ENCODE data around the gene KAT8. TPM values are rescaled to one million over a fixed set of nuclear protein-coding genes. Genes with fewer than 3 reads are reported as not detected.

Gene KAT8
- total and polyA plus RNA-seq, 4 donors: 15.9 to 37.4 (median 19.6) TPM

- no peaks in the 10 kb centered on the region for H3K27me3 ChIP-seq (ENCODE audit: control insufficient read depth in 4 of 4, insufficient read depth in 4 of 4, low read length in 3 of 4)
- peak within 1 kb of the TSS; percentile 86 to 96 for H3K27ac ChIP-seq (ENCODE audit: low read depth in 1 of 2, low read length in 2 of 2)
- peaks cover 0 to 10% (median 6%) of the 10 kb centered on the region in 4 donors for H3K36me3 ChIP-seq (ENCODE audit: control insufficient read depth in 4 of 4, insufficient read depth in 3 of 4, low read depth in 1 of 4, low read length in 3 of 4)
- WGBS: 4% methylated on average over 68 of the region's 68 CpGs
- H3K4me3 ChIP-seq (ENCODE audit: low read depth in 1 of 3, low read length in 3 of 3): peak within 1 kb of the TSS; percentile 53 to 91 (median 61)
- no peaks in the 10 kb centered on the region for H3K9me3 ChIP-seq (ENCODE audit: control insufficient read depth in 4 of 4, low read length in 3 of 4)
- peak within 1 kb of the TSS; percentile 34 to 72 for H3K9ac ChIP-seq (ENCODE audit: low read depth in 1 of 2, low read length in 2 of 2)
- peak; percentile 68 for DNase-seq (ENCODE audit: low spot score)
- TF ChIP-seq EGR1 (IDR thresholded peaks at IDR 0.05; ENCODE audit: low read depth in 2 of 2): peak; percentile 53 to 74
- peak in 1 of 2 donors; percentile 11 for TF ChIP-seq GABPA (IDR thresholded peaks at IDR 0.05 in 1 of 2, conservative IDR thresholded peaks at IDR 0.05 in 1 of 2)
- TF ChIP-seq RAD21 (IDR thresholded peaks at IDR 0.05): no peak
- H3K4me1 ChIP-seq (ENCODE audit: control insufficient read depth in 4 of 4, insufficient read depth in 4 of 4, low read length in 3 of 4): peaks cover 13 to 48% (median 33%) of the 10 kb centered on the region in 4 donors
These were observed 9.2 kb upstream of the KAT8 start, which contains the start of gene BCKDK for GRCh38 chr16:31108035-31108793. Gene BCKDK (plus strand): TSS chr16:31108386. CDS start chr16:31109224, 838 bp downstream.

GRCh38 chr16:31108794-31109558 lies 8.5 kb upstream of the KAT8 start:
- Histone ChIP-seq H3K27me3 (ENCODE audit: control insufficient read depth in 4 of 4, insufficient read depth in 4 of 4, low read length in 3 of 4) (no peaks in the 10 kb centered on the region), H3K4me3 (ENCODE audit: low read depth in 1 of 3, low read length in 3 of 3) (peak overlapping the region; percentile 53 to 91 (median 61)), H3K9me3 (ENCODE audit: control insufficient read depth in 4 of 4, low read length in 3 of 4) (no peaks in the 10 kb centered on the region), H3K4me1 (ENCODE audit: control insufficient read depth in 4 of 4, insufficient read depth in 4 of 4, low read length in 3 of 4) (peaks cover 20 to 55% (median 40%) of the 10 kb centered on the region in 4 donors), H3K27ac (ENCODE audit: low read depth in 1 of 2, low read length in 2 of 2) (peak overlapping the region; percentile 86 to 96), H3K9ac (ENCODE audit: low read depth in 1 of 2, low read length in 2 of 2) (peak overlapping the region; percentile 34 to 72), H3K36me3 (ENCODE audit: control insufficient read depth in 4 of 4, insufficient read depth in 3 of 4, low read depth in 1 of 4, low read length in 3 of 4) (peaks cover 0 to 10% (median 6%) of the 10 kb centered on the region in 4 donors)
- WGBS: 53% methylated on average over 57 of the region's 57 CpGs
- no peak for TF ChIP-seq YY1 (IDR thresholded peaks at IDR 0.05)
- no peak for TF ChIP-seq RXRA (IDR thresholded peaks at IDR 0.05)
- TF ChIP-seq EGR1 (IDR thresholded peaks at IDR 0.05; ENCODE audit: low read depth in 2 of 2): no peak
- no peak for TF ChIP-seq GABPA (IDR thresholded peaks at IDR 0.05 in 1 of 2, conservative IDR thresholded peaks at IDR 0.05 in 1 of 2)
- TF ChIP-seq HNF4G (IDR thresholded peaks at IDR 0.05): no peak
- no peak for TF ChIP-seq TAF1 (conservative IDR thresholded peaks at IDR 0.05)
- TF ChIP-seq FOXA2 (IDR thresholded peaks at IDR 0.05): no peak
- TF ChIP-seq, protein P1, sequence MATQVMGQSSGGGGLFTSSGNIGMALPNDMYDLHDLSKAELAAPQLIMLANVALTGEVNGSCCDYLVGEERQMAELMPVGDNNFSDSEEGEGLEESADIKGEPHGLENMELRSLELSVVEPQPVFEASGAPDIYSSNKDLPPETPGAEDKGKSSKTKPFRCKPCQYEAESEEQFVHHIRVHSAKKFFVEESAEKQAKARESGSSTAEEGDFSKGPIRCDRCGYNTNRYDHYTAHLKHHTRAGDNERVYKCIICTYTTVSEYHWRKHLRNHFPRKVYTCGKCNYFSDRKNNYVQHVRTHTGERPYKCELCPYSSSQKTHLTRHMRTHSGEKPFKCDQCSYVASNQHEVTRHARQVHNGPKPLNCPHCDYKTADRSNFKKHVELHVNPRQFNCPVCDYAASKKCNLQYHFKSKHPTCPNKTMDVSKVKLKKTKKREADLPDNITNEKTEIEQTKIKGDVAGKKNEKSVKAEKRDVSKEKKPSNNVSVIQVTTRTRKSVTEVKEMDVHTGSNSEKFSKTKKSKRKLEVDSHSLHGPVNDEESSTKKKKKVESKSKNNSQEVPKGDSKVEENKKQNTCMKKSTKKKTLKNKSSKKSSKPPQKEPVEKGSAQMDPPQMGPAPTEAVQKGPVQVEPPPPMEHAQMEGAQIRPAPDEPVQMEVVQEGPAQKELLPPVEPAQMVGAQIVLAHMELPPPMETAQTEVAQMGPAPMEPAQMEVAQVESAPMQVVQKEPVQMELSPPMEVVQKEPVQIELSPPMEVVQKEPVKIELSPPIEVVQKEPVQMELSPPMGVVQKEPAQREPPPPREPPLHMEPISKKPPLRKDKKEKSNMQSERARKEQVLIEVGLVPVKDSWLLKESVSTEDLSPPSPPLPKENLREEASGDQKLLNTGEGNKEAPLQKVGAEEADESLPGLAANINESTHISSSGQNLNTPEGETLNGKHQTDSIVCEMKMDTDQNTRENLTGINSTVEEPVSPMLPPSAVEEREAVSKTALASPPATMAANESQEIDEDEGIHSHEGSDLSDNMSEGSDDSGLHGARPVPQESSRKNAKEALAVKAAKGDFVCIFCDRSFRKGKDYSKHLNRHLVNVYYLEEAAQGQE (IDR thresholded peaks at IDR 0.05): no peak
- no peak for TF ChIP-seq RAD21 (IDR thresholded peaks at IDR 0.05)
- TF ChIP-seq FOXA1 (IDR thresholded peaks at IDR 0.05): no peak
- TF ChIP-seq, protein P2, sequence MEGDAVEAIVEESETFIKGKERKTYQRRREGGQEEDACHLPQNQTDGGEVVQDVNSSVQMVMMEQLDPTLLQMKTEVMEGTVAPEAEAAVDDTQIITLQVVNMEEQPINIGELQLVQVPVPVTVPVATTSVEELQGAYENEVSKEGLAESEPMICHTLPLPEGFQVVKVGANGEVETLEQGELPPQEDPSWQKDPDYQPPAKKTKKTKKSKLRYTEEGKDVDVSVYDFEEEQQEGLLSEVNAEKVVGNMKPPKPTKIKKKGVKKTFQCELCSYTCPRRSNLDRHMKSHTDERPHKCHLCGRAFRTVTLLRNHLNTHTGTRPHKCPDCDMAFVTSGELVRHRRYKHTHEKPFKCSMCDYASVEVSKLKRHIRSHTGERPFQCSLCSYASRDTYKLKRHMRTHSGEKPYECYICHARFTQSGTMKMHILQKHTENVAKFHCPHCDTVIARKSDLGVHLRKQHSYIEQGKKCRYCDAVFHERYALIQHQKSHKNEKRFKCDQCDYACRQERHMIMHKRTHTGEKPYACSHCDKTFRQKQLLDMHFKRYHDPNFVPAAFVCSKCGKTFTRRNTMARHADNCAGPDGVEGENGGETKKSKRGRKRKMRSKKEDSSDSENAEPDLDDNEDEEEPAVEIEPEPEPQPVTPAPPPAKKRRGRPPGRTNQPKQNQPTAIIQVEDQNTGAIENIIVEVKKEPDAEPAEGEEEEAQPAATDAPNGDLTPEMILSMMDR (IDR thresholded peaks at IDR 0.05; ENCODE audit: low read depth, low read length, missing input control): no peak
- TF ChIP-seq NR2F2 (IDR thresholded peaks at IDR 0.05): no peak
- no peak for TF ChIP-seq SP1 (IDR thresholded peaks at IDR 0.05)
- TF ChIP-seq, protein P3, sequence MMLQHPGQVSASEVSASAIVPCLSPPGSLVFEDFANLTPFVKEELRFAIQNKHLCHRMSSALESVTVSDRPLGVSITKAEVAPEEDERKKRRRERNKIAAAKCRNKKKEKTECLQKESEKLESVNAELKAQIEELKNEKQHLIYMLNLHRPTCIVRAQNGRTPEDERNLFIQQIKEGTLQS (IDR thresholded peaks at IDR 0.05): no peak
- DNase-seq (ENCODE audit: low spot score): no peak
